K562 (cell line): Measurements from ENCODE around the gene UBE2M. TPM values are rescaled to one million over a fixed set of nuclear protein-coding genes. Genes with fewer than 3 reads are reported as not detected.

ENCODE experiments used
- ATF2 ChIP-seq: sonication (generic); formaldehyde crosslinking; IDR thresholded peaks from 2 replicates; pipeline ENCODE4 v1.8.1; 2022; ENCODE audit warnings: missing genetic modification reagents
- CBX1 ChIP-seq: sonication (generic); IDR thresholded peaks from 2 replicates; pipeline ENCODE4 v1.6.1; 2016; ENCODE audit warnings: antibody characterized with exemption, low read depth, mild to moderate bottlenecking
- CBX3 ChIP-seq, 2 experiments: IDR thresholded peaks; 1 replicate in 1 of 2; 2 replicates in 1 of 2; pipeline ENCODE4 v1.6.1; 2012; ENCODE audit warnings: inconsistent platforms in 2 of 2, low read length in 2 of 2, borderline replicate concordance in 1 of 2, control low read depth in 1 of 2
- HDAC2 ChIP-seq: fragments of 450-650 bp; IDR thresholded peaks from 2 replicates; pipeline ENCODE4 v1.6.1; 2016; ENCODE audit warnings: mild to moderate bottlenecking
- HOMEZ ChIP-seq: fragments of 250-450 bp; sonication (Bioruptor Pico); IDR thresholded peaks from 2 replicates; pipeline ENCODE4 v1.4.0; 2020; ENCODE audit warnings: mild to moderate bottlenecking, moderate library complexity
- MEIS2 ChIP-seq: fragments of 450-650 bp; IDR thresholded peaks from 2 replicates; pipeline ENCODE4 v1.6.1; 2014; ENCODE audit warnings: mild to moderate bottlenecking; ENCODE audit not compliant: partially characterized antibody
- MNT ChIP-seq, 2 experiments: fragments of 450-650 bp; conservative IDR thresholded peaks; 2 replicates each; pipeline ENCODE4 v1.6.1; 2017; ENCODE audit warnings: mild to moderate bottlenecking in 2 of 2, moderate library complexity in 2 of 2
- SP2 ChIP-seq: IDR thresholded peaks from 2 replicates; pipeline ENCODE4 v1.6.1; 2011; ENCODE audit warnings: mild to moderate bottlenecking, low read depth, low read length, moderate library complexity; ENCODE audit not compliant: poor library complexity, severe bottlenecking; ENCODE audit errors: extremely low read depth
- ZNF407 ChIP-seq: fragments of 450-650 bp; IDR thresholded peaks from 2 replicates; pipeline ENCODE4 v1.6.1; 2016; ENCODE audit warnings: low read depth
- polyA plus RNA-seq, 8 experiments: library from polyadenylated mRNA; depleted of rRNA in 4 of 8; stranded (reverse) in 5 of 8; unstranded in 3 of 8; fragments of >200 nt; fragmentation: Nextera tagmentation in 2 of 8; fragmentation: Illumina TruSeq in 1 of 8; extraction: Ambion mirVana in 2 of 8; extraction: Trizol in 1 of 8; gene quantifications; 2 replicates each; pipeline versions ENCODE4 v1.2.1 to v1.2.3, GENCODE V29; 2011 to 2014; ENCODE audit warnings: inconsistent platforms in 1 of 8, missing spikeins in 1 of 8
- total RNA-seq, 7 experiments: library from RNA; depleted of rRNA in 6 of 7; stranded (reverse); fragments of >200 nt in 6 of 7; fragmentation: Illumina TruSeq in 2 of 7; extraction: Trizol in 2 of 7; gene quantifications; 2 replicates each; pipeline versions ENCODE4 v1.2.1 to v1.2.3, GENCODE V29; 2011 to 2021; ENCODE audit warnings: low replicate concordance in 1 of 7
- TF ChIP-seq, protein P1 (sequence below): IDR thresholded peaks from 2 replicates; pipeline ENCODE4 v1.6.1; 2012; ENCODE audit warnings: low read depth, low read length, improper control_type of control experiment, borderline replicate concordance

UBE2M gene
- total and polyA plus RNA-seq, 9 of the 15 experiments (the other 6 are each of a cell fraction or from before 2014, with no cell fraction given): 0.92 to 163 (median 85.7) TPM

DNA sequence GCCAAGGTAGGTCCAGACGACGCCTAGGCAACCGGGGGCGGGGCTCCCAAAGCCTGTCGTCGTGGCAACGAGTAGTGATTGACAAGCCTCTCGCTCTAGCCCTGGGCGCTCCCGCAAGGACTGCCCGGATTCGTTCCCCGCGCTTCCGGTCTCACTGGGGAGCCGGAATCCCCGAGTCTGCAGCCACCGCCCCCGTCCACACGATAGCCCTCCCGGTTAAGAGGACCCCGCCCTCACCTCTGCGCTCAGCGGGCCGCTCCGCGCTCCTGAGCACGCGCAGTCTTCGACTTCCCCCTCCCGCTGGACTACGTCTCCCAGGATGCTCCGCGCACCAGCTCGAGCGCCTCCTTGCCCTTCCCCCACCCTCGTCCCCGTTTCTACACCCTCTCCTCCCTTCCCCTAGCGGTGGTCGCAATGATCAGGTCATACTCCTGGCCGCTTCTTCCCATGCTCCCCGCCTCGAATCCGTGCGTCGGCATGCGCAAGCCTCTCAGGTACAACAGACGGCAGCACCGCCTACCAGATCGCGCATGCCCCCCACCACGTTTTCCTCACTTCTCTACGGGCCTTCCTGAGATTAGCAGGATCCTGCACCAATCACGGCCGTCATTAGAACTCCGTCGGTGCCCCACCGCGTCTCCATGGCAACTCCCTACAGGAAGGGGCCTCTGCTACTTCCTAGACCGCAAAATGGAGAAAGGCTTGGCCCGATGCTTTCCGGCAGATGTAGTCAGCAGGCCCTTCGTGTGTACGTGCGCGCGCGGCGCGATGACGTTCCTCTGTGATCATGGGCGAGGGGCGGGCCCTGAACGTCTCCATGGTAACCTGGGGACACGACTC is 14.6 kb upstream of the UBE2M start, which contains the start of gene MZF1 (continued):
- TF ChIP-seq ZNF407 (peak; percentile 10; the same call in 1 of the 2 replicates), MNT (conservative IDR thresholded peaks at IDR 0.05) (peak; percentile 91 to 93), CBX3 (IDR thresholded peaks at IDR 0.05; ENCODE audit: borderline replicate concordance in 1 of 2, low read length in 2 of 2) (0 out of 3 replicates have a peak, but pooled peaks of 1 of the 2 experiments have one; percentile 11), HOMEZ (CRISPR knock-in tag) (no peak), CBX1 (no peak), HDAC2 (peak; percentile 11; the same call in 1 of the 2 replicates), ATF2 (CRISPR knock-in tag) (no peak), MEIS2 (peak; percentile 38), SP2 (peak; percentile 60)
- TF ChIP-seq, protein P1, sequence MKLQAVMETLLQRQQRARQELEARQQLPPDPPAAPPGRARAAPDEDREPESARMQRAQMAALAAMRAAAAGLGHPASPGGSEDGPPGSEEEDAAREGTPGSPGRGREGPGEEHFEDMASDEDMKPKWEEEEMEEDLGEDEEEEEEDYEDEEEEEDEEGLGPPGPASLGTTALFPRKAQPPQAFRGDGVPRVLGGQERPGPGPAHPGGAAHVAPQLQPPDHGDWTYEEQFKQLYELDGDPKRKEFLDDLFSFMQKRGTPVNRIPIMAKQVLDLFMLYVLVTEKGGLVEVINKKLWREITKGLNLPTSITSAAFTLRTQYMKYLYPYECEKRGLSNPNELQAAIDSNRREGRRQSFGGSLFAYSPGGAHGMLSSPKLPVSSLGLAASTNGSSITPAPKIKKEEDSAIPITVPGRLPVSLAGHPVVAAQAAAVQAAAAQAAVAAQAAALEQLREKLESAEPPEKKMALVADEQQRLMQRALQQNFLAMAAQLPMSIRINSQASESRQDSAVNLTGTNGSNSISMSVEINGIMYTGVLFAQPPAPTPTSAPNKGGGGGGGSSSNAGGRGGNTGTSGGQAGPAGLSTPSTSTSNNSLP: no peak
